Activated CD4-positive, CD25-positive, alpha-beta regulatory T cell (primary cell): Measurements from ENCODE around the gene RIMOC1.

ENCODE experiments used
- DNase-seq, 4 experiments: peaks; one replicate each; lab custom pipeline; 2025; lab: John Stamatoyannopoulos, UW

RIMOC1 gene

GRCh38 chr5:41903892-41904799 lies at the start of gene RIMOC1:
Gene RIMOC1 (plus strand): TSS chr5:41904344. CDS start chr5:41904368, 24 bp downstream.
- DNase-seq = peak; percentile 91 to 95 (median 95)

GRCh38 chr5:41856644-41857491 lies 47.3 kb upstream of the RIMOC1 start:
- DNase-seq = peak in 3 of 4 experiments; percentile 8 to 25 (median 13)

GRCh38 chr5:41857989-41858388 lies 46.2 kb upstream of the RIMOC1 start:
- DNase-seq = no peak

GRCh38 chr5:41858890-41859289 lies 45.3 kb upstream of the RIMOC1 start:
- DNase-seq = no peak

- no peak for DNase-seq
Observed at GRCh38 chr5:41863871-41864486, 40.2 kb upstream of the RIMOC1 start.

GRCh38 chr5:41869151-41869723 lies 34.9 kb upstream of the RIMOC1 start:
- DNase-seq = peak in 1 of 4 experiments; percentile 5

GRCh38 chr5:41869724-41870626 lies 34.2 kb upstream of the RIMOC1 start, which contains the start of gene OXCT1:
Gene OXCT1 (minus strand): TSS chr5:41870425. CDS start chr5:41870358, 67 bp downstream.
- DNase-seq = peak; percentile 76 to 88 (median 86)

- no peak for DNase-seq
Observed at GRCh38 chr5:41870627-41871048, 33.5 kb upstream of the RIMOC1 start.

- no peak for DNase-seq
Observed at GRCh38 chr5:41871852-41872251, 32.3 kb upstream of the RIMOC1 start.

GRCh38 chr5:41874512-41875060 lies 29.6 kb upstream of the RIMOC1 start:
- no peak for DNase-seq

GRCh38 chr5:41875121-41875520 lies 29.0 kb upstream of the RIMOC1 start:
- DNase-seq = no peak

- DNase-seq = no peak
Observed at GRCh38 chr5:41876678-41877077, 27.5 kb upstream of the RIMOC1 start.

GRCh38 chr5:41877408-41877807 lies 26.7 kb upstream of the RIMOC1 start:
- no peak for DNase-seq

GRCh38 chr5:41878173-41878572 lies 26.0 kb upstream of the RIMOC1 start:
- no peak for DNase-seq

GRCh38 chr5:41878643-41879478 lies 25.3 kb upstream of the RIMOC1 start:
- DNase-seq = no peak

GRCh38 chr5:41882765-41883164 lies 21.4 kb upstream of the RIMOC1 start:
- no peak for DNase-seq

GRCh38 chr5:41883243-41883642 lies 20.9 kb upstream of the RIMOC1 start:
- DNase-seq = no peak

- DNase-seq = no peak
Observed at GRCh38 chr5:41883936-41884335, 20.2 kb upstream of the RIMOC1 start.

GRCh38 chr5:41885286-41885685 lies 18.9 kb upstream of the RIMOC1 start:
- DNase-seq = no peak
